Neuronal stem cell (in vitro differentiated cells): ENCODE measurements around the gene MKX.

Experiments
- DNase-seq: peaks from one replicate; pipeline ENCODE4 v3.0.0-alpha.2; 2013; ENCODE audit warnings: low spot score
- H2AFZ ChIP-seq: one replicate; pipeline ENCODE4 v1.6.1; 2013; ENCODE audit warnings: mild to moderate bottlenecking, low read length, inconsistent platforms
- H2AK5ac ChIP-seq: 2 replicates; pipeline ENCODE4 v1.6.1; 2013; ENCODE audit warnings: low read depth, mild to moderate bottlenecking, inconsistent platforms, low read length, moderate library complexity, mixed read lengths
- H2BK120ac ChIP-seq: 2 replicates; pipeline ENCODE4 v1.6.1; 2013; ENCODE audit warnings: low read depth, mild to moderate bottlenecking, inconsistent platforms, low read length, moderate library complexity, mixed read lengths
- H2BK12ac ChIP-seq: one replicate; pipeline ENCODE4 v1.6.1; 2013; ENCODE audit warnings: low read length, inconsistent platforms
- H2BK15ac ChIP-seq: 2 replicates; pipeline ENCODE4 v1.6.1; 2013; ENCODE audit warnings: mild to moderate bottlenecking, low read length, inconsistent platforms, mixed read lengths
- H2BK5ac ChIP-seq: one replicate; pipeline ENCODE4 v1.6.1; 2013; ENCODE audit warnings: inconsistent platforms, mild to moderate bottlenecking, low read length, moderate library complexity
- H3K14ac ChIP-seq: one replicate; pipeline ENCODE4 v1.6.1; 2013; ENCODE audit warnings: low read length, inconsistent platforms
- H3K18ac ChIP-seq: 2 replicates; pipeline ENCODE4 v1.6.1; 2013; ENCODE audit warnings: low read length, inconsistent platforms
- H3K23ac ChIP-seq: 2 replicates; pipeline ENCODE4 v1.6.1; 2013; ENCODE audit warnings: low read depth, mild to moderate bottlenecking, mixed read lengths, low read length, inconsistent platforms; ENCODE audit not compliant: poor library complexity
- H3K27ac ChIP-seq: replicated peaks from 3 replicates; pipeline ENCODE4 v1.5.1; 2013; ENCODE audit warnings: low read length, inconsistent platforms
- H3K27me3 ChIP-seq, 3 experiments: 2 replicates each; pipeline ENCODE4 v1.6.1; 2013; ENCODE audit warnings: low read length in 3 of 3, mild to moderate bottlenecking in 2 of 3, inconsistent platforms in 1 of 3, low read depth in 1 of 3, mixed read lengths in 1 of 3, moderate library complexity in 1 of 3; ENCODE audit not compliant: control insufficient read depth in 3 of 3, insufficient read depth in 3 of 3
- H3K36me3 ChIP-seq, 2 donors: replicated peaks in 1 of 2; 2 replicates each; pipeline ENCODE4 v1.6.1; 2013; ENCODE audit warnings: low read length in 2 of 2; ENCODE audit not compliant: control insufficient read depth in 2 of 2, insufficient read depth in 2 of 2
- H3K4ac ChIP-seq: 2 replicates; pipeline ENCODE4 v1.6.1; 2013; ENCODE audit warnings: inconsistent platforms, mild to moderate bottlenecking, low read length, moderate library complexity
- H3K4me1 ChIP-seq, 2 donors: 1 replicate in 1 of 2; 2 replicates in 1 of 2; pipeline ENCODE4 v1.6.1; 2013; ENCODE audit warnings: low read length in 2 of 2, low read depth in 1 of 2; ENCODE audit not compliant: control insufficient read depth in 2 of 2, insufficient read depth in 1 of 2
- H3K4me2 ChIP-seq: one replicate; pipeline ENCODE4 v1.6.1; 2013; ENCODE audit warnings: mild to moderate bottlenecking, low read length, inconsistent platforms; ENCODE audit not compliant: insufficient read depth, poor library complexity, severe bottlenecking
- H3K4me3 ChIP-seq, 2 donors: 2 replicates each; pipeline ENCODE4 v1.5.1; 2013; ENCODE audit warnings: low read length in 2 of 2, mild to moderate bottlenecking in 2 of 2, inconsistent platforms in 1 of 2, moderate library complexity in 1 of 2
- H3K79me1 ChIP-seq: one replicate; pipeline ENCODE4 v1.6.1; 2013; ENCODE audit warnings: low read depth, mild to moderate bottlenecking, inconsistent platforms, low read length, moderate library complexity
- H3K9ac ChIP-seq: one replicate; pipeline ENCODE4 v1.6.1; 2013; ENCODE audit warnings: mild to moderate bottlenecking, low read depth, low read length, inconsistent platforms; ENCODE audit not compliant: poor library complexity
- H3K9me3 ChIP-seq, 2 donors: replicated peaks in 1 of 2; 2 replicates each; pipeline versions ENCODE3 to v1.6.1; 2013; ENCODE audit warnings: low read length in 2 of 2, mild to moderate bottlenecking in 2 of 2, inconsistent platforms in 1 of 2, low read depth in 1 of 2, mixed read lengths in 1 of 2, moderate library complexity in 1 of 2; ENCODE audit not compliant: control insufficient read depth in 2 of 2, insufficient read depth in 1 of 2
- H4K8ac ChIP-seq: one replicate; pipeline ENCODE4 v1.6.1; 2013; ENCODE audit warnings: low read depth, mild to moderate bottlenecking, inconsistent platforms, low read length, moderate library complexity
- H4K91ac ChIP-seq: one replicate; pipeline ENCODE4 v1.6.1; 2013; ENCODE audit warnings: low read length, low read depth, mild to moderate bottlenecking, inconsistent platforms; ENCODE audit not compliant: poor library complexity
- WGBS, 2 donors: extraction: QIAGEN DNeasy Blood & Tissue Kit; methylation state at CpG; one replicate each; pipeline ENCODE4 v1.1.7; 2013; ENCODE audit warnings: missing lambda C conversion rate in 2 of 2, mixed read lengths in 1 of 2; ENCODE audit not compliant: insufficient read length in 2 of 2, insufficient replicate concordance in 1 of 2; ENCODE audit errors: extremely low coverage in 2 of 2; 5-methylcytosine and 5-hydroxymethylcytosine counted together

Gene MKX

DNA sequence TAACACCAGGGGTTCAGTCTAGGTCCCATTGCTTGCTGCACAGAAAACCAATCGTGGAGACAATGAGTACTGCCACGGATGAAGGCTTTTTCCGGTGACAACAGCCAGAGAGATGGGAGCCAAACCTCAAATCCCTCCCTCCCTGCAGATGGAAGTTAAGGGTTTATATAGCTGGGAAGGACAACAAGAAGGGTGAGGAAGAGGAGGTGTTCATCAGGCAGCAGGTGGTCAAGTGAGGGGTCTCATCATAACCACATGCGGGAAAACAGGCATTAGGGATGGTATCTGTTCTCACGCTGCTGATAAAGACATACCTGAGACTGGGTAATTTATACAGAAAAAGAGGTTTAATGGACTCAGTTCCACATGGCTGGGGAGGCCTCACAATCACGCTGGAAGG, 91.3 kb downstream of the MKX start:
- no peak for DNase-seq
- Histone ChIP-seq H3K4me2 (no peak overlapping the region), H2AK5ac (no peak overlapping the region), H3K36me3 (no peaks in the 10 kb centered on the region), H2AFZ (no peak overlapping the region), H3K4me3 (no peak overlapping the region), H2BK15ac (no peak overlapping the region), H3K9me3 (no peaks in the 10 kb centered on the region), H2BK5ac (no peak overlapping the region), H3K4me1 (no peaks in the 10 kb centered on the region), H2BK12ac (no peak overlapping the region), H3K79me1 (no peaks in the 10 kb centered on the region), H4K91ac (no peak overlapping the region), H3K9ac (no peak overlapping the region), H3K14ac (no peak overlapping the region), H3K23ac (peak overlapping the region; percentile 48), H3K4ac (no peak overlapping the region), H2BK120ac (no peak overlapping the region), H3K27ac (no peak overlapping the region), H4K8ac (no peak overlapping the region), H3K18ac (no peak overlapping the region), H3K27me3 (peaks cover 0 to 6% (median 2%) of the 10 kb centered on the region in 3 experiments)
- no CpG with 5 or more reads among the region's 6 CpGs for WGBS, 2 donors

DNA sequence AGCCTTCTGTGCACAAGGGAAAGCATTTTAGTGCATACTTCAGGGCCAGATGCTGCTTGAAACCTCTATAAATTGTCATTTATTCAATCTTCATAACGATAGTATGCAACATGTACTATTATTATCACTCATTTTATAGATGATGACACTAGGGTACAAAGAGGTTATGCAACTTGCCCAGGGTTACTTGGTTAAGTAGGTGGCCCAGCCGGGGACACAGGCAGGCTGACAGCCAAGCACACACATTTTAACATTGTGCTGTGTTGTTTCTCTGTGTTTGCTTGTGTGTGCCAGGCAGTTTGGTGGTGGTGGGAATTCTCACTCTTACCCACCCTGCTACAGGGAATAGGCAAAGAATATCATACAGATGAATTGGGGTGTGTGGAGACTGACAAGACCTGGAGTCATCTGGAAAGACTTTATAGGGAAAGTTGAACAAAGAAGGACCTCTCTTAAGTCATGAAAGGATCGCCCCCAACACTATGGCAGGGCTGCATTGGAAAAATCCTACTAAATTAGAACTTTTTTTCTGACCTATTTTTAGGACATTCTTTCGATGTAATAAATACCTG, 98.9 kb downstream of the MKX start:
- Histone ChIP-seq H3K9ac (no peak overlapping the region), H3K14ac (no peak overlapping the region), H3K4me3 (no peak overlapping the region), H2BK120ac (no peak overlapping the region), H3K27ac (no peak overlapping the region), H4K8ac (no peak overlapping the region), H2BK5ac (no peak overlapping the region), H3K27me3 (no peaks in the 10 kb centered on the region), H2BK15ac (no peak overlapping the region), H3K79me1 (no peaks in the 10 kb centered on the region), H3K36me3 (no peaks in the 10 kb centered on the region), H3K4ac (no peak overlapping the region), H2AK5ac (no peak overlapping the region), H2BK12ac (no peak overlapping the region), H3K23ac (no peak overlapping the region), H4K91ac (no peak overlapping the region), H3K4me1 (no peaks in the 10 kb centered on the region), H3K4me2 (no peak overlapping the region), H2AFZ (no peak overlapping the region), H3K18ac (no peak overlapping the region), H3K9me3 (no peaks in the 10 kb centered on the region)
- no peak for DNase-seq
- no CpG with 5 or more reads among the region's 4 CpGs for WGBS, 2 donors

- H3K27me3 ChIP-seq = no peaks in the 10 kb centered on the region
- H3K18ac ChIP-seq = no peak overlapping the region
Measured at GRCh38 chr10:27646194-27646593, 99.4 kb downstream of the MKX start.

GRCh38 chr10:27644307-27644939, 101.2 kb downstream of the MKX start:
- Histone ChIP-seq H2BK12ac (no peak overlapping the region), H3K4me2 (no peak overlapping the region), H3K36me3 (no peaks in the 10 kb centered on the region), H3K4me1 (no peaks in the 10 kb centered on the region), H3K9ac (no peak overlapping the region), H2BK5ac (no peak overlapping the region), H4K8ac (no peak overlapping the region), H2BK120ac (no peak overlapping the region), H3K18ac (no peak overlapping the region), H2BK15ac (no peak overlapping the region), H2AK5ac (no peak overlapping the region), H3K9me3 (no peaks in the 10 kb centered on the region), H4K91ac (no peak overlapping the region), H3K23ac (no peak overlapping the region), H2AFZ (no peak overlapping the region), H3K14ac (no peak overlapping the region), H3K27ac (no peak overlapping the region), H3K27me3 (no peaks in the 10 kb centered on the region), H3K4me3 (no peak overlapping the region), H3K4ac (no peak overlapping the region), H3K79me1 (no peaks in the 10 kb centered on the region)
- DNase-seq = no peak
- no CpG with 5 or more reads among the region's 5 CpGs for WGBS, 2 donors

More at GRCh38 chr10:27646194-27646593, 99.4 kb downstream of the MKX start:
- Histone ChIP-seq H2BK5ac (no peak overlapping the region), H2BK120ac (no peak overlapping the region), H4K91ac (no peak overlapping the region), H3K27ac (no peak overlapping the region), H3K4me1 (no peaks in the 10 kb centered on the region), H3K4me2 (no peak overlapping the region), H3K36me3 (no peaks in the 10 kb centered on the region), H3K14ac (no peak overlapping the region), H3K23ac (no peak overlapping the region), H2BK12ac (no peak overlapping the region), H3K4me3 (no peak overlapping the region), H3K9ac (no peak overlapping the region), H2AFZ (no peak overlapping the region), H2AK5ac (no peak overlapping the region), H2BK15ac (no peak overlapping the region), H3K4ac (no peak overlapping the region), H3K79me1 (no peaks in the 10 kb centered on the region), H4K8ac (no peak overlapping the region), H3K9me3 (no peaks in the 10 kb centered on the region)
- DNase-seq = no peak
- no CpG with 5 or more reads among the region's 4 CpGs for WGBS, 2 donors
